ENCODE measurements around the gene ATP13A3. TPM values are rescaled to one million over a fixed set of nuclear protein-coding genes. Genes with fewer than 3 reads are reported as not detected.

ATP13A3 gene
- total and polyA plus RNA-seq, 4 donors = 33.6 to 257 (median 56.4) TPM

DNA sequence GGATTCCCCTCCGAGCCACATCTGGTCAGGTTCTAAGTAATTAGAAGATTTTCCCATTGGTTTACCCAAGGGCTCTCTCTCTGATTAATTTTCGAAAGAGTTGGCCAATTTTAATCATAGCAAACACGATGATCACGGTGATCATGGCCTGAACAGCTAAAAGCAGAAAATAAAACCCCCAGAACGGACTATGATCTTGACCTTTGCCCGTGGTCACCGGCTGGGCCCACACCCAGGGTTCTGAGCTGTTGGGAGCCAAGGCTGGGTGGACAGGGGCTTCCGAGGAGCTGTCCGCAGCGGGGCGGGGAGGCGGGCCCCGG lies 90.3 kb downstream of the ATP13A3 start:
- DNase-seq (ENCODE audit: low spot score) = no peak
- Histone ChIP-seq H3K4me3 (ENCODE audit: low read depth in 1 of 3, low read length in 3 of 3) (peak overlapping the region in 1 of 3 donors; percentile 36), H3K9ac (ENCODE audit: low read depth in 1 of 2, low read length in 2 of 2) (no peak overlapping the region), H3K27me3 (ENCODE audit: control insufficient read depth in 4 of 4, insufficient read depth in 4 of 4, low read length in 3 of 4) (no peaks in the 10 kb centered on the region), H3K27ac (ENCODE audit: low read depth in 1 of 2, low read length in 2 of 2) (peak overlapping the region; percentile 73 to 88), H3K4me1 (ENCODE audit: control insufficient read depth in 4 of 4, insufficient read depth in 4 of 4, low read length in 3 of 4) (peaks cover 3 to 34% (median 18%) of the 10 kb centered on the region in 4 donors), H3K36me3 (ENCODE audit: control insufficient read depth in 4 of 4, insufficient read depth in 3 of 4, low read depth in 1 of 4, low read length in 3 of 4) (no peaks in the 10 kb centered on the region), H3K9me3 (ENCODE audit: control insufficient read depth in 4 of 4, low read length in 3 of 4) (no peaks in the 10 kb centered on the region)
- TF ChIP-seq SP1 (IDR thresholded peaks at IDR 0.05) = peak; percentile 79
- TF ChIP-seq HNF4A (conservative IDR thresholded peaks at IDR 0.05) = peak; percentile 80 to 87
- TF ChIP-seq YY1 (IDR thresholded peaks at IDR 0.05) = peak; percentile 12
- no peak for TF ChIP-seq FOXA2 (IDR thresholded peaks at IDR 0.05)
- TF ChIP-seq RXRA (IDR thresholded peaks at IDR 0.05) = peak; percentile 21 to 37
- TF ChIP-seq, protein P1, sequence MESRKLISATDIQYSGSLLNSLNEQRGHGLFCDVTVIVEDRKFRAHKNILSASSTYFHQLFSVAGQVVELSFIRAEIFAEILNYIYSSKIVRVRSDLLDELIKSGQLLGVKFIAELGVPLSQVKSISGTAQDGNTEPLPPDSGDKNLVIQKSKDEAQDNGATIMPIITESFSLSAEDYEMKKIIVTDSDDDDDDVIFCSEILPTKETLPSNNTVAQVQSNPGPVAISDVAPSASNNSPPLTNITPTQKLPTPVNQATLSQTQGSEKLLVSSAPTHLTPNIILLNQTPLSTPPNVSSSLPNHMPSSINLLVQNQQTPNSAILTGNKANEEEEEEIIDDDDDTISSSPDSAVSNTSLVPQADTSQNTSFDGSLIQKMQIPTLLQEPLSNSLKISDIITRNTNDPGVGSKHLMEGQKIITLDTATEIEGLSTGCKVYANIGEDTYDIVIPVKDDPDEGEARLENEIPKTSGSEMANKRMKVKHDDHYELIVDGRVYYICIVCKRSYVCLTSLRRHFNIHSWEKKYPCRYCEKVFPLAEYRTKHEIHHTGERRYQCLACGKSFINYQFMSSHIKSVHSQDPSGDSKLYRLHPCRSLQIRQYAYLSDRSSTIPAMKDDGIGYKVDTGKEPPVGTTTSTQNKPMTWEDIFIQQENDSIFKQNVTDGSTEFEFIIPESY (IDR thresholded peaks at IDR 0.05) = no peak
- TF ChIP-seq NR2F2 (IDR thresholded peaks at IDR 0.05) = no peak
- TF ChIP-seq EGR1 (IDR thresholded peaks at IDR 0.05; ENCODE audit: low read depth in 2 of 2) = no peak
- no peak for TF ChIP-seq ATF3 (IDR thresholded peaks at IDR 0.05)
- no peak for TF ChIP-seq FOXA1 (IDR thresholded peaks at IDR 0.05)
- TF ChIP-seq HNF4G (IDR thresholded peaks at IDR 0.05) = peak; percentile 72
- TF ChIP-seq, protein P2, sequence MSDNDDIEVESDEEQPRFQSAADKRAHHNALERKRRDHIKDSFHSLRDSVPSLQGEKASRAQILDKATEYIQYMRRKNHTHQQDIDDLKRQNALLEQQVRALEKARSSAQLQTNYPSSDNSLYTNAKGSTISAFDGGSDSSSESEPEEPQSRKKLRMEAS (IDR thresholded peaks at IDR 0.05) = no peak
- no peak for TF ChIP-seq GABPA (IDR thresholded peaks at IDR 0.05 in 1 of 2, conservative IDR thresholded peaks at IDR 0.05 in 1 of 2)
- TF ChIP-seq REST (IDR thresholded peaks at IDR 0.05) = no peak
- TF ChIP-seq CTCF (IDR thresholded peaks at IDR 0.05; ENCODE audit: low read depth, low read length, missing input control) = no peak
- TF ChIP-seq JUND (IDR thresholded peaks at IDR 0.05) = no peak
- no peak for TF ChIP-seq TAF1 (conservative IDR thresholded peaks at IDR 0.05)
- no peak for TF ChIP-seq RAD21 (IDR thresholded peaks at IDR 0.05)
- 21% methylated on average over 13 of the region's 13 CpGs for WGBS
